Activated naive CD4-positive, alpha-beta T cell treated with anti-CD3 and anti-CD28 coated beads for 36 hours (primary cell): ENCODE data around the gene ANTXR2. TPM values are rescaled to one million over a fixed set of nuclear protein-coding genes. Genes with fewer than 3 reads are reported as not detected.

Experiments
- CTCF ChIA-PET: fragments of 350-600 bp; sonication (Branson Sonifier 250); formaldehyde crosslinking; loops from one replicate; lab custom pipeline; 2021; ENCODE audit warnings: antibody characterized with exemption; lab: Charles Lee
- DNase-seq: peaks from one replicate; pipeline ENCODE4 v3.0.0-alpha.2; 2020
- H3K27ac Mint-ChIP-seq: one replicate; pipeline ENCODE4 v1.8.0; 2021; ENCODE audit warnings: mild to moderate bottlenecking, mixed read lengths
- H3K27me3 Mint-ChIP-seq: one replicate; pipeline ENCODE4 v1.8.0; 2021; ENCODE audit warnings: low read depth, mixed read lengths
- H3K36me3 Mint-ChIP-seq: one replicate; pipeline ENCODE4 v1.8.0; 2021; ENCODE audit warnings: low read depth, mixed read lengths
- H3K4me1 Mint-ChIP-seq: one replicate; pipeline ENCODE4 v1.8.0; 2021; ENCODE audit warnings: low read depth, mixed read lengths
- H3K4me3 Mint-ChIP-seq: one replicate; pipeline ENCODE4 v1.8.0; 2021; ENCODE audit warnings: mild to moderate bottlenecking, moderate library complexity, mixed read lengths
- H3K9me3 Mint-ChIP-seq: one replicate; pipeline ENCODE4 v1.8.0; 2021; ENCODE audit warnings: mixed read lengths
- intact Hi-C: fragments of 100-400 bp; cut with micrococcal nuclease; formaldehyde crosslinking; loops from one replicate; pipeline ENCODE4 v1.15.1; 2023
- total RNA-seq, 2 experiments: library from RNA; stranded (reverse); gene quantifications; one replicate each; pipeline ENCODE4 v1.2.3, GENCODE V29; 2021

ANTXR2 gene
- total RNA-seq, 2 experiments from 2014 or later: 0.50 to 0.79 TPM

DNA sequence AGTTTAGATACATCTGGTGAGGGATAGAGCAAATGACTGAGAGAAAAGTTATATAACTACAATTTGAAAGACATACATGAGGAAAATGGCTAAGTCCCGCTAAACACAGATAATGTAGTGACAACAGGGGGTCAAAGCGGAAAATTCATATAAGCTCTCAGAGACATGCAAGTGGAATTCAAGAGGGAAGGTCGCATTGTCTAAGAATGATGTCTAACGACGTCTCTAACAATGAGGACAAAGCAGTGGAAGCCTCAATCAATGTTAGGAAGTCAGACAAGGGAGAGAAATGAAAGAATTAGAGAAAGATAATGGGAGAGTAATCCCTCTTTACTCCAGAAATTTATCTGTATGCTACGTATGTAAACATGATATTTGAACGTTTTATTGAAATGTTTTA is 113.4 kb downstream of the ANTXR2 start:
- intact Hi-C loops: no loop called here
- DNase-seq: no peak
- Mint-ChIP-seq H3K27me3 (no peaks in the 10 kb centered on the region), H3K36me3 (peaks cover 12% of the 10 kb centered on the region), H3K4me1 (no peaks in the 10 kb centered on the region), H3K27ac (no peak overlapping the region), H3K4me3 (no peak overlapping the region), H3K9me3 (no peaks in the 10 kb centered on the region)
- CTCF ChIA-PET: interaction anchor here (1.0 kb wide), 1 partner anchor 256 kb away, joined by 3 read pairs; no protein-coding TSS in a partner anchor

DNA sequence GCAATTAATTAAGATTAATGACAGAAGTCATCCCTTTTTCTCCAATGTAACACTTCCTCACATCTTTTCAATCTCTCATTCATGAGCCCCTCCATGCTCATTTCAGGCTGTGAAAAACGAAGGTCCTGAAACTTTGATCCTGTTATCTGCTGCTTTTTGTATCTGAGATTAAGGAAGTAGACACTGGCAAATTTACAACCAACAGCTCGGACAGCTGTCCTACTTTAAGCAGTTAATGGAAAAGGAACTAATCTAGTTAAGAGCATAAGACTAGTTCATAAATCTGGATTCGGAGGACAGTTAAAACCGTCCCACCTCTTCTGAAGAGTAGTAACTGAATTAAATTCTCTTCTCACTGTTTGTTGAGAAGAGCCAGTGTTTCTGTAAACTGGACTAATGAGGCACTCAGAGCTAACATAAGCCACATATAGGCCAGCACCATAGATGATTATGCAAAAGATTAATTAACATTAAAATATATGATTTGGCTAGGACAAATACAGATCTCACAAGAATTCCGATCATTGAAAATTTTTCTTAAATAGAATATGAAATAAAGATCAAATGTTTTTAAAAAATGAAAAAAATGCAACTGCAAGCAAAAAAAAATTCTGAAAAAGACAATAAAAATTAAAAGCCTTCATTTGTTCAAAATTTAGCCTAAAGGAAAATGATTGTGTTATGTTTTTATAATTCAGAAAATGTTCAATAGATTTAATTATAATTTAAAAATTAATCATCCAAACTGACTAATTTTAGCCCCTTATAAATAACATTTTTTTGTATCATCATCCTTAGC is 114.4 kb downstream of the ANTXR2 start:
- intact Hi-C loops: no loop called here
- Mint-ChIP-seq H3K27me3 (no peaks in the 10 kb centered on the region), H3K27ac (no peak overlapping the region), H3K9me3 (no peaks in the 10 kb centered on the region), H3K4me3 (no peak overlapping the region), H3K4me1 (no peaks in the 10 kb centered on the region), H3K36me3 (peaks cover 4% of the 10 kb centered on the region)
- CTCF ChIA-PET: no interaction called here
- no peak for DNase-seq

DNA sequence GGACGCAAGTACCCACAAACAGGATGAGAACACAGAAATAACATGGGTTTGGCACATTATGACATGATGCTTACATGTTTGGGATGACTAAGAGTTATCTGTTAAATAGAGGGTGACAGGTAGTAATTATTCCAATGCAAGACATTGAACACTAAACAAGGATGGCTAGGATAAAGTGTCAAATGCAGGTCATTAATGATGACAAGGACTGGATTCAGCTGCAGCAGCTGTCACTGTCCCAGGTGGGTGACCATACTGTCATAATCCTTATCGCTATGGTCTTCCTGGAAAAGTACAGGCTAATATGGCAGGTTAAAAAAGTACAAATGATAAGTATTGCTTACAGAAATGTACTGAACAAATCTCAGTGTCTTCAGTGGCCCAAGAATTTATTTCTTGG is 123.9 kb downstream of the ANTXR2 start:
- no peaks in the 10 kb centered on the region for H3K27me3 Mint-ChIP-seq
- DNase-seq: no peak
- peaks cover 2% of the 10 kb centered on the region for H3K36me3 Mint-ChIP-seq
- no peak overlapping the region for H3K27ac Mint-ChIP-seq
- CTCF ChIA-PET: no interaction called here
- no peak overlapping the region for H3K4me3 Mint-ChIP-seq
- intact Hi-C loops: no loop called here
- H3K4me1 Mint-ChIP-seq: peaks cover 3% of the 10 kb centered on the region
- no peaks in the 10 kb centered on the region for H3K9me3 Mint-ChIP-seq

DNA sequence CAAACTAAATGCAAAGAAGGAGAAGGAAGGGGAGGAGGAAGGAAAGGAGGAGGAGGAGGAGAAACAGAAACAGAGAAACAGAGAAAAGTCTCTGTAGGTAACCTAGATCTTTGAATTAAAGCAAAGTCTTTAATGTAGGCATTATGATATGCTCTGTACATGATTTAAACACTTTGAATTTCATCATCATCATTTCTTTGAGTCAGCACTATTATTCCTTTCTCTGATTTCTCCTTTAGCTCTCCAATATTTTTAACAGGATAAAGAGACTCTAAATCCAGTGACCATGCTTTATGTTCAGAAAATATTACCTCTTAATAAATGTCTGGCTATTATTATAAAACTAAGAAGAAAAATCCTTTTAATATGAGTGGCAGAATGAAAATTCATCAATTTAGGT is 124.3 kb downstream of the ANTXR2 start:
- no peak overlapping the region for H3K4me3 Mint-ChIP-seq
- H3K9me3 Mint-ChIP-seq: no peaks in the 10 kb centered on the region
- CTCF ChIA-PET: no interaction called here
- peaks cover 2% of the 10 kb centered on the region for H3K36me3 Mint-ChIP-seq
- intact Hi-C loops: no loop called here
- DNase-seq: no peak
- H3K4me1 Mint-ChIP-seq: peaks cover 3% of the 10 kb centered on the region
- no peaks in the 10 kb centered on the region for H3K27me3 Mint-ChIP-seq
- no peak overlapping the region for H3K27ac Mint-ChIP-seq

DNA sequence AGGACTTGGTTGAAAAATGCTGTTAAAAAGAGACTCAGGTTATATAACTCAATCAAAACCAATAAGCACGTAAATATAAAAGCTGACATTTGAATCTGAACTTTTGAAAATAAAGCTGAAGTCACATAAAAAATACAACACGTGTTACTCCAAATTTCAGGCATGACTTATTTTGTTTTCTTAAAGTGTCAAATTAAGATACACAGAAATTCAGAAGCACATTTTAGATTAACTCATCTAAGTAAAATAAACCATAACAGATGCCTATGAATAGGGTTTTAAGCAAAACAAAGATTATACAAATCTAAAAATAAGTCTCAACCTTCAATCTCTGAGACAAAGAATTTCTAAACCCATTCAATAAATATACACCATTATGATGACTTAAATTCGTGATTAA is 124.8 kb downstream of the ANTXR2 start:
- H3K4me3 Mint-ChIP-seq: no peak overlapping the region
- peaks cover 3% of the 10 kb centered on the region for H3K4me1 Mint-ChIP-seq
- no peaks in the 10 kb centered on the region for H3K27me3 Mint-ChIP-seq
- DNase-seq: no peak
- H3K36me3 Mint-ChIP-seq: peaks cover 2% of the 10 kb centered on the region
- no peak overlapping the region for H3K27ac Mint-ChIP-seq
- intact Hi-C loops: no loop called here
- CTCF ChIA-PET: no interaction called here
- no peaks in the 10 kb centered on the region for H3K9me3 Mint-ChIP-seq

DNA sequence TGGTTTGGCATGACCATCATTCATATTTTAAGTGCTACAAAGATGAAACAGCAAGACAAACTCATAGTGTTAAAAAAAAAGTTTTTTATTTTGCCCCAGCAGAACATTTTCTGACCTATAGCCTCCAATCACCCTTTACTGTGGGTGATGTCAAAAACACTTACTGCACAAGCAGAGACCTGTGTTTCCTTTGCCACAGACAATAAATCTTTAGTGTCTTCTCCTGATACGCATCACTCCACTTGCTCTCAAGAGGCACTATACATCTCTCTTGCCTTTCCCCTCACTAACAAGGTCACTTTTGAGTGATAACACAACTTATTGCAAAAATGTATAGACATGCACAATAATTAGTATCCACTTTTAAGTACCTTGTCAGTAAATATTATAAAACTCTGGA is 125.6 kb downstream of the ANTXR2 start:
- no peaks in the 10 kb centered on the region for H3K27me3 Mint-ChIP-seq

DNA sequence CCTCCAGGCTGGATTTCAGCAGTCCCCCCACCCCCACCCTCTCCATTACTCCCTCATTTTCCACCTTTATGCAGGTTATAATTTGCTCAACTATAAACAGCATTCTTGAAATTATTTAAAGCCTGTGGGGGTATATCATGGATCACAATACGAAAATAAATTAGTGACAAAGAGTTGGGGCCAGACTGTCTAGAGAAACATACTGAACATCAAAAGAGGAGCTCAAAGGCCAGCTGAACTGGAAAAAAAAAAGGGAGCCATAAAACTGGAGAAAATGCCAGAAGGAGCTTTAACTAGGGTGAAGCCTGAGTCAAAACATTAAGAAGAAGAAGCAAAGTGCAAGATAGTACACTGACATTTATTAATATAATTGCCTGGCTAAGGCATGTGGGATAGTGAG is 137.8 kb downstream of the ANTXR2 start:
- no peak for DNase-seq
- Mint-ChIP-seq H3K27me3 (no peaks in the 10 kb centered on the region), H3K27ac (no peak overlapping the region), H3K4me1 (no peaks in the 10 kb centered on the region), H3K4me3 (no peak overlapping the region), H3K9me3 (no peaks in the 10 kb centered on the region), H3K36me3 (peaks cover 3% of the 10 kb centered on the region)
- intact Hi-C loops: no loop called here
- CTCF ChIA-PET: no interaction called here

More for the DNA sequence above, 125.6 kb downstream of the ANTXR2 start:
- Mint-ChIP-seq H3K36me3 (peaks cover 2% of the 10 kb centered on the region), H3K4me3 (no peak overlapping the region), H3K4me1 (peaks cover 3% of the 10 kb centered on the region), H3K9me3 (no peaks in the 10 kb centered on the region), H3K27ac (no peak overlapping the region)
- CTCF ChIA-PET: interaction anchor here (0.6 kb wide), 1 partner anchor 182 kb away, joined by 4 read pairs; no protein-coding TSS in a partner anchor
- DNase-seq: no peak
- intact Hi-C loops: no loop called here

DNA sequence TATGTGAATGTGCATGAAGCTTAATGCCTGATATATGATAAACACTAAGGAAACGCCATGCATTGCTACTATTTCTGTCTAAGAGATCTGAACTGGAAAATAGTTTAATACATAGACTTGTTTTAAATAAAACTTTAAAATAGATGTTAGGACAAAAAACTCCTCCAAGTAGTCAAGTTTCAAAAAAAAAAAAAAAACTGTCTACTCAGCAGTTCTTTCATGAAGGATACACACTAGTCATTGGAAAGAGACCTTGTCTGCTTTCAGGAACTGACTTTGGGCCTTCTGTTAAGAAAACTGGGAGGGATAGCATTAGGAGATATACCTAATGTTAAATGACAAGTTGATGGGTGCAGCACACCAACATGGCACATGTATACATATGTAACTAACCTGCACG is 138.4 kb downstream of the ANTXR2 start:
- no peaks in the 10 kb centered on the region for H3K4me1 Mint-ChIP-seq
- no peaks in the 10 kb centered on the region for H3K27me3 Mint-ChIP-seq
- H3K4me3 Mint-ChIP-seq: no peak overlapping the region
- H3K27ac Mint-ChIP-seq: no peak overlapping the region
- CTCF ChIA-PET: no interaction called here
- DNase-seq: no peak
- intact Hi-C loops: no loop called here
- peaks cover 3% of the 10 kb centered on the region for H3K36me3 Mint-ChIP-seq
- no peaks in the 10 kb centered on the region for H3K9me3 Mint-ChIP-seq

DNA sequence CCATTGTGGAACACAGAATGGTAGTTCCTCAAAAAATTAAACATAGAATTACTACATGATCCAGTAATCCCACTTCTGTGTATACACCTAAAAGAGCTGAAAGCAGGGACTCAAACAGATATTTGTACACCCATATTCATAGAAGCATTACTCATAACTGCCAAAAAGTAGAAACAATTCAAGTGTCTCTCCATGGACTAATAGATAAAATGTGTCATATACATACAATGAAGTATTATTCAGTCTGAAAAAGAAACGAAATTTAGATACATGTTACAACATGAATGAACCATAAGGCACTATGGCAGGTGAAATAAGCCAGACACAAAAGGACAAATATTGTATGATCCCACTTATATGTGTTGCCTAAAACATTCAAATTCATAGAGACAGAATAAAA is 145.1 kb downstream of the ANTXR2 start:
- Mint-ChIP-seq H3K4me1 (peaks cover 2% of the 10 kb centered on the region), H3K27ac (no peak overlapping the region), H3K9me3 (no peaks in the 10 kb centered on the region), H3K27me3 (no peaks in the 10 kb centered on the region), H3K4me3 (no peak overlapping the region), H3K36me3 (no peaks in the 10 kb centered on the region)
- intact Hi-C loops: no loop called here
- CTCF ChIA-PET: no interaction called here
- DNase-seq: no peak

DNA sequence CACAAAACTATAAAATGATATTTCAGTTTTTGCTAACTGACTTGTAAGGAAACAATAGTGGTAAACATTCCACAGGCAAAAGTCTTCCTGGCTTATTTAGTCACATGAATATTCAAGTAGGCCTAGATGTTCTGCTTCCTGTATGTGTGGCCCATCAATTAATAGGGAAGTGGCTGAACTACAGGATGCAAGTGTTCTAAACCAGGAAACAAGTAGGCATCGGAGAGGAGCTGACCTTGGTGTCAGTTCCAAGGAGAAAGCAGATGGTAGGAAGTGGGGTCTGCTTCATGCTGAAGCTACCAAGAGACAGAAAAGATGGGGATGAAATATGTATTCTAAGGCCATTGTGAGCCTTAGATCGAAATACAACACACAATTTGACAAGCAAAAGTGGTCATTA is 149.7 kb downstream of the ANTXR2 start:
- no peak for DNase-seq
- intact Hi-C loops: no loop called here
- H3K36me3 Mint-ChIP-seq: no peaks in the 10 kb centered on the region
- CTCF ChIA-PET: interaction anchor here (0.7 kb wide), 1 partner anchor 118 kb away, joined by 3 read pairs; no protein-coding TSS in a partner anchor
- peaks cover 2% of the 10 kb centered on the region for H3K4me1 Mint-ChIP-seq
- H3K27ac Mint-ChIP-seq: no peak overlapping the region
- H3K4me3 Mint-ChIP-seq: no peak overlapping the region
- no peaks in the 10 kb centered on the region for H3K9me3 Mint-ChIP-seq
- no peaks in the 10 kb centered on the region for H3K27me3 Mint-ChIP-seq

DNA sequence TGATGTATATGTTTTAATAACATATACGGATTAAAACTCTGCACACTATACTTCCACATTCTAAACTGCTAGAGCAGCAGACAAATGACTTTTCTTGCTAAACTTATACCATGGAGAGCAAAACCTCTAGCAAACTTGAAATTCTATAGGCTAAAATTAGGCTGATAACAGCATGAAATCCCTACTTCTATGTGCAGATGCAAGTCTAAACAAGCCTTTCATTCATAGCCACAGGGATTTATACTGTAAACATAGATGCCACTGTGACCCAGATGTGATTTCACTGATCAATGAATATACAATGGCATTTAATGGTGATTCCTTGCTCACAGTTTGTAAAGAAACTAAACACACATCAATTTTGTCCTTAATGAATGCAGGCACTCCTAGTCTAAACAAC is 151.0 kb downstream of the ANTXR2 start:
- H3K27ac Mint-ChIP-seq: no peak overlapping the region
- no peaks in the 10 kb centered on the region for H3K27me3 Mint-ChIP-seq
- intact Hi-C loops: no loop called here
- no peaks in the 10 kb centered on the region for H3K36me3 Mint-ChIP-seq
- no peak overlapping the region for H3K4me3 Mint-ChIP-seq
- no peaks in the 10 kb centered on the region for H3K9me3 Mint-ChIP-seq
- CTCF ChIA-PET: no interaction called here
- no peaks in the 10 kb centered on the region for H3K4me1 Mint-ChIP-seq
- DNase-seq: no peak

DNA sequence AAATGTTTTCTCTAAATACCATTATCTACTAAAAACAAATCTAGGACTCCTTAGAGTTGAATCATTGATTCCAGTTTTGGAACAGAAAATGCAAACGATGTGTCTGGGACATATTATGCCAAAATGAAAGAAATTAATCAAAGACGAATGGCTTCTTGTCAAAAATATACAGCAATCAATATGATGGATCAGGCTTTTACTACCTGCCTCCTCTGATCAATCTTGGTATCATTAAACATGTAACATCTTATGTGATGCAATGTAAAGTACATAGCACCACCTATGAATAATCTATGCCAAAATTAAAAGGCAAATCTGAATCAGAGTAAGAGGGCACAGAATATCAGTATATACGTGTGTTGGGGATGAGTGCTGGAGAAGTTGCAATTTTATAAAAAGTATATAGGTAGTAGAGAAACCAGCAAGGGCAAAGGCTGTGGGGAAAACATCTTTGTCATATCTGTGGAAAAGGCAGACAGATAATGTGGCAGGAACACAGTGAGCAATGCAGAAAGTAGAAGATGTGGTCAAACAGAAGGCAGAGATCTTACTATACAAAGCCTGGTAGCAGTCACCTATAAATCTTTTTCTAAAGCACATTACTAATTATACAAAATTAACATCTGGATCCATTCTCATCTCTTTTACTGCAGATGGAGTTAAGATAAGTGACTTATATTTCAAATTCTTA is 152.7 kb downstream of the ANTXR2 start:
- Mint-ChIP-seq H3K36me3 (no peaks in the 10 kb centered on the region), H3K27ac (no peak overlapping the region), H3K4me1 (no peaks in the 10 kb centered on the region), H3K4me3 (no peak overlapping the region), H3K9me3 (no peaks in the 10 kb centered on the region), H3K27me3 (no peaks in the 10 kb centered on the region)
- CTCF ChIA-PET: interaction anchor here (1.7 kb wide), 1 partner anchor 295 kb away, joined by 3 read pairs; no protein-coding TSS in a partner anchor
- DNase-seq: no peak
- intact Hi-C loops: no loop called here
